ENCODE data around the gene TRIP4. TPM values are rescaled to one million over a fixed set of nuclear protein-coding genes. Genes with fewer than 3 reads are reported as not detected.

Gene TRIP4
- total and polyA plus RNA-seq, 9 of the 15 experiments (the other 6 are each of a cell fraction or from before 2014, with no cell fraction given): 7.6 to 23.3 (median 16.7) TPM

DNA sequence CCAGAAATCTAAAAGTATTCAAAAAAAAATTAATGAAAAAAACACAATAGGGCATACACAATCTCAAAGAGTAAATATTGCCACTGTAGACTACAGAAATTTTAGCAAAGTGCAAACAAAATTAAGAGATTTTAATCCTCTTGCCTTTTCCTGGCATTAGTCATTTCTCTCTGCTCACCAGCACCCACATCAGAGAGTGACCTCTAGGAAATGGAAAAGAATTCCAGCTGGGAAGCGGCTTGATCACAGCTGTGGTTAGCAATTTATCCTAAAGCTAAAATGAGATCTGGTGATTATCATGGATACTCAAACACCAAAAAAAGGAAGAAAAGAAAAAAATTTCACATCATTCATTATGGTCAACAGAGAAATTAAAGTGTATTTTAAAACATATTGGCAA lies 39.2 kb upstream of the TRIP4 start:
- in situ Hi-C loops (cut with MboI): no loop called here
- H3K9me3 ChIP-seq (replicated peaks; ENCODE audit: control insufficient read depth, insufficient read depth, low read depth, low read length): no peaks in the 10 kb centered on the region
- no TSS peak for BruUV-seq (replicated peaks)
- no peak for DNase-seq (ENCODE audit: extremely low read depth in 1 of 4, low spot score in 3 of 4)
- H3K4me2 ChIP-seq (ENCODE audit: insufficient read depth, low read length): no peak overlapping the region
- no peaks in the 10 kb centered on the region for H3K27me3 ChIP-seq (ENCODE audit: control insufficient read depth in 2 of 2, insufficient read depth in 2 of 2, low read length in 2 of 2)
- H3K9me1 ChIP-seq (ENCODE audit: control insufficient read depth, insufficient read depth, low read length): no peaks in the 10 kb centered on the region
- H3K4me1 ChIP-seq (replicated peaks in 1 of 2; ENCODE audit: control insufficient read depth in 2 of 2, insufficient read depth in 2 of 2, low read length in 2 of 2): no peaks in the 10 kb centered on the region; a peak in 1 of 5 replicates
- CTCF ChIA-PET (ENCODE audit: low intra/inter-chr PET ratio): no interaction called here
- no peak overlapping the region for H3K9ac ChIP-seq (ENCODE audit: insufficient read depth in 1 of 2, low read depth in 2 of 2, low read length in 2 of 2)
- ATAC-seq: no peak
- peaks cover 13% of the 10 kb centered on the region; the same call in 2 of the 3 replicates for H3K36me3 ChIP-seq (ENCODE audit: control insufficient read depth, insufficient read depth, low read length)
- no peak overlapping the region for H3K27ac ChIP-seq (ENCODE audit: extremely low read depth, low read depth, low read length)
- WGBS (ENCODE audit: insufficient coverage, low coverage, missing lambda C conversion rate): no CpG with 5 or more reads among the region's 1 CpG
- FAIRE-seq: no peak
- POLR2A ChIA-PET: interaction anchor here (0.5 kb wide), 1 partner anchor 14 kb away, joined by 6 read pairs; no protein-coding TSS in a partner anchor
- intact Hi-C loops (cut with micrococcal nuclease): no loop called here
- H2AFZ ChIP-seq (ENCODE audit: low read depth, low read length): no peak overlapping the region
- H3K4me3 ChIP-seq: no peak overlapping the region
- TF ChIP-seq TEAD2 (tag; IDR thresholded peaks at IDR 0.05) (no peak), ETS2 (tag; IDR thresholded peaks at IDR 0.05; ENCODE audit: borderline replicate concordance, poor library complexity, severe bottlenecking) (no peak), MCM7 (IDR thresholded peaks at IDR 0.05) (no peak)
- H3K79me2 ChIP-seq (ENCODE audit: control insufficient read depth, insufficient read depth, low read length): peaks cover 34% of the 10 kb centered on the region
- 0 out of 2 replicates have a peak, but pooled peaks cover 4% of the 10 kb centered on the region for H4K20me1 ChIP-seq (replicated peaks; ENCODE audit: control insufficient read depth, insufficient read depth, low read length)

DNA sequence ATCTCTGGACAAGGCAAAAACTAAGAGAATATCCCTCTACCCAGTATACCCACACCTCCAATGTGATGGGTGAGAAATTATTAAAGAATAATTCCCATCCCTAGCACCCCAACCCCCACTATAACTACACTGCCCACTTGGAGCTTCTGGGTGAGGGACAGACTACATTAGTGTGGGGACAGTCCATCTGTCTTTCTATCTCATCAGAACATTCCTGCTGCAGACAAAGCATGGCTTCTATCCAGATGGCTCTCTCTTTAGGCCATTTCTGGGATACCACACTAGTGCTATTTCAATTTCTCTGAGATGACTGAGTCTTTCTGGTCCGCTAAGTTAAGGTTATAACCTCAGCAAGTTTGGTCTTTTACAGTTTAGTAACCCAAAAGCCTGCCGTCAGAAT lies 38.3 kb upstream of the TRIP4 start:
- H3K27me3 ChIP-seq (ENCODE audit: control insufficient read depth in 2 of 2, insufficient read depth in 2 of 2, low read length in 2 of 2): no peaks in the 10 kb centered on the region
- H3K4me2 ChIP-seq (ENCODE audit: insufficient read depth, low read length): no peak overlapping the region
- no peaks in the 10 kb centered on the region for H3K9me3 ChIP-seq (replicated peaks; ENCODE audit: control insufficient read depth, insufficient read depth, low read depth, low read length)
- no peak for FAIRE-seq
- CTCF ChIA-PET (ENCODE audit: low intra/inter-chr PET ratio): interaction anchor here (0.6 kb wide), 1 partner anchor 32 kb away, joined by 4 read pairs; no protein-coding TSS in a partner anchor
- H2AFZ ChIP-seq (ENCODE audit: low read depth, low read length): no peak overlapping the region
- TF ChIP-seq, protein P1, sequence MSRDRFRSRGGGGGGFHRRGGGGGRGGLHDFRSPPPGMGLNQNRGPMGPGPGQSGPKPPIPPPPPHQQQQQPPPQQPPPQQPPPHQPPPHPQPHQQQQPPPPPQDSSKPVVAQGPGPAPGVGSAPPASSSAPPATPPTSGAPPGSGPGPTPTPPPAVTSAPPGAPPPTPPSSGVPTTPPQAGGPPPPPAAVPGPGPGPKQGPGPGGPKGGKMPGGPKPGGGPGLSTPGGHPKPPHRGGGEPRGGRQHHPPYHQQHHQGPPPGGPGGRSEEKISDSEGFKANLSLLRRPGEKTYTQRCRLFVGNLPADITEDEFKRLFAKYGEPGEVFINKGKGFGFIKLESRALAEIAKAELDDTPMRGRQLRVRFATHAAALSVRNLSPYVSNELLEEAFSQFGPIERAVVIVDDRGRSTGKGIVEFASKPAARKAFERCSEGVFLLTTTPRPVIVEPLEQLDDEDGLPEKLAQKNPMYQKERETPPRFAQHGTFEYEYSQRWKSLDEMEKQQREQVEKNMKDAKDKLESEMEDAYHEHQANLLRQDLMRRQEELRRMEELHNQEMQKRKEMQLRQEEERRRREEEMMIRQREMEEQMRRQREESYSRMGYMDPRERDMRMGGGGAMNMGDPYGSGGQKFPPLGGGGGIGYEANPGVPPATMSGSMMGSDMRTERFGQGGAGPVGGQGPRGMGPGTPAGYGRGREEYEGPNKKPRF (IDR thresholded peaks at IDR 0.05; ENCODE audit: low read depth, low read length): no peak
- no peak for TF ChIP-seq RFX5 (IDR thresholded peaks at IDR 0.05; ENCODE audit: low read depth, low read length)
- TF ChIP-seq, protein P2, sequence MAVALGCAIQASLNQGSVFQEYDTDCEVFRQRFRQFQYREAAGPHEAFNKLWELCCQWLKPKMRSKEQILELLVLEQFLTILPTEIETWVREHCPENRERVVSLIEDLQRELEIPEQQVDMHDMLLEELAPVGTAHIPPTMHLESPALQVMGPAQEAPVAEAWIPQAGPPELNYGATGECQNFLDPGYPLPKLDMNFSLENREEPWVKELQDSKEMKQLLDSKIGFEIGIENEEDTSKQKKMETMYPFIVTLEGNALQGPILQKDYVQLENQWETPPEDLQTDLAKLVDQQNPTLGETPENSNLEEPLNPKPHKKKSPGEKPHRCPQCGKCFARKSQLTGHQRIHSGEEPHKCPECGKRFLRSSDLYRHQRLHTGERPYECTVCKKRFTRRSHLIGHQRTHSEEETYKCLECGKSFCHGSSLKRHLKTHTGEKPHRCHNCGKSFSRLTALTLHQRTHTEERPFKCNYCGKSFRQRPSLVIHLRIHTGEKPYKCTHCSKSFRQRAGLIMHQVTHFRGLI (CRISPR knock-in tag; IDR thresholded peaks at IDR 0.05): no peak
- no peak for TF ChIP-seq ZNF707 (CRISPR knock-in tag; conservative IDR thresholded peaks at IDR 0.05)
- no peak for TF ChIP-seq ZNF76 (CRISPR knock-in tag; IDR thresholded peaks at IDR 0.05; ENCODE audit: borderline replicate concordance)
- no peak for TF ChIP-seq NR2C2 (CRISPR knock-in tag; IDR thresholded peaks at IDR 0.05)
- no peak for TF ChIP-seq NR2C2 (tag; IDR thresholded peaks at IDR 0.05)
- no peak for TF ChIP-seq ZNF408 (CRISPR knock-in tag; IDR thresholded peaks at IDR 0.05; ENCODE audit: low read depth)
- TF ChIP-seq ZNF668 (CRISPR knock-in tag; IDR thresholded peaks at IDR 0.05): no peak
- no TSS peak for BruUV-seq (replicated peaks)
- 100% methylated on average over 2 of the region's 2 CpGs for WGBS (ENCODE audit: insufficient coverage, low coverage, missing lambda C conversion rate)
- no peak overlapping the region for H3K4me3 ChIP-seq
- no peak overlapping the region for H3K9ac ChIP-seq (ENCODE audit: insufficient read depth in 1 of 2, low read depth in 2 of 2, low read length in 2 of 2)
- POLR2A ChIA-PET: interaction anchor here (0.8 to 1.7 kb wide), 3 partner anchors 8 to 111 kb away, joined by 3 to 7 read pairs (median 4); no protein-coding TSS in a partner anchor
- H4K20me1 ChIP-seq (replicated peaks; ENCODE audit: control insufficient read depth, insufficient read depth, low read length): 0 out of 2 replicates have a peak, but pooled peaks cover 4% of the 10 kb centered on the region
- H3K4me1 ChIP-seq (replicated peaks in 1 of 2; ENCODE audit: control insufficient read depth in 2 of 2, insufficient read depth in 2 of 2, low read length in 2 of 2): peaks cover 0 to under 1% of the 10 kb centered on the region in 2 experiments; a peak in 1 of 5 replicates
- H3K27ac ChIP-seq (ENCODE audit: extremely low read depth, low read depth, low read length): no peak overlapping the region
- ATAC-seq: no peak; the same call in 2 of the 3 replicates
- peaks cover 13% of the 10 kb centered on the region; the same call in 2 of the 3 replicates for H3K36me3 ChIP-seq (ENCODE audit: control insufficient read depth, insufficient read depth, low read length)
- in situ Hi-C loops (cut with MboI): no loop called here
- peaks cover 34% of the 10 kb centered on the region for H3K79me2 ChIP-seq (ENCODE audit: control insufficient read depth, insufficient read depth, low read length)
- no peaks in the 10 kb centered on the region for H3K9me1 ChIP-seq (ENCODE audit: control insufficient read depth, insufficient read depth, low read length)
- no peak for DNase-seq (ENCODE audit: extremely low read depth in 1 of 4, low spot score in 3 of 4)
- intact Hi-C loops (cut with micrococcal nuclease): no loop called here

All from K562 (cell line).